Bronchial epithelial cell (primary cell): ENCODE data around the gene DNAJA1. TPM values are rescaled to one million over a fixed set of nuclear protein-coding genes. Genes with fewer than 3 reads are reported as not detected.
"Not testable (repeated sequence)": the region's sequence is repeated elsewhere in the genome, so short reads cannot be mapped to it uniquely, and the experiment has no call there.

Source experiments
- DNase-seq: peaks from one replicate; pipeline ENCODE4 v3.0.0-alpha.2; 2010; ENCODE audit warnings: low read depth
- FAIRE-seq: peaks from 2 replicates; lab custom pipeline; 2011; peaks lifted over from hg19 to GRCh38; lab: Jason Lieb, UNC
- H3K27me3 ChIP-seq: 2 replicates; pipeline ENCODE4 v1.5.1; 2011; ENCODE audit warnings: low read length; ENCODE audit not compliant: control insufficient read depth, insufficient read depth
- H3K36me3 ChIP-seq: 2 replicates; pipeline ENCODE4 v1.5.1; 2011; ENCODE audit warnings: low read length; ENCODE audit not compliant: control insufficient read depth, insufficient read depth
- H3K4me3 ChIP-seq: 2 replicates; pipeline ENCODE4 v1.5.1; 2011; ENCODE audit warnings: mild to moderate bottlenecking, low read depth, low read length, control low read depth
- CTCF ChIP-seq: IDR thresholded peaks from 2 replicates; pipeline ENCODE4 v1.5.1; 2011; ENCODE audit warnings: mild to moderate bottlenecking, moderate library complexity, low read length, control low read depth, inconsistent platforms; ENCODE audit not compliant: insufficient read depth, severe bottlenecking
- total RNA-seq: library from RNA; depleted of rRNA; stranded (reverse); fragments of >200 nt; gene quantifications from 2 replicates; pipeline ENCODE4 v1.2.1, GENCODE V29; 2014

Gene DNAJA1
- total RNA-seq, 1 donor from 2014 or later: 26.1 TPM

GRCh38 chr9:33080534-33080933, 55.5 kb downstream of the DNAJA1 start:
- H3K36me3 ChIP-seq: no peaks in the 10 kb centered on the region
- FAIRE-seq (no peak), DNase-seq (peak; percentile 98)
- no peak for TF ChIP-seq CTCF
- H3K4me3 ChIP-seq: peak overlapping the region; percentile 24
- H3K27me3 ChIP-seq: no peaks in the 10 kb centered on the region

- TF ChIP-seq CTCF: peak; percentile 55
- H3K4me3 ChIP-seq: peak overlapping the region; percentile 24
- DNase-seq (peak; percentile 87), FAIRE-seq (no peak)
- no peaks in the 10 kb centered on the region for H3K27me3 ChIP-seq
- H3K36me3 ChIP-seq: no peaks in the 10 kb centered on the region
Measured at GRCh38 chr9:33081128-33081851, 56.2 kb downstream of the DNAJA1 start.

DNA sequence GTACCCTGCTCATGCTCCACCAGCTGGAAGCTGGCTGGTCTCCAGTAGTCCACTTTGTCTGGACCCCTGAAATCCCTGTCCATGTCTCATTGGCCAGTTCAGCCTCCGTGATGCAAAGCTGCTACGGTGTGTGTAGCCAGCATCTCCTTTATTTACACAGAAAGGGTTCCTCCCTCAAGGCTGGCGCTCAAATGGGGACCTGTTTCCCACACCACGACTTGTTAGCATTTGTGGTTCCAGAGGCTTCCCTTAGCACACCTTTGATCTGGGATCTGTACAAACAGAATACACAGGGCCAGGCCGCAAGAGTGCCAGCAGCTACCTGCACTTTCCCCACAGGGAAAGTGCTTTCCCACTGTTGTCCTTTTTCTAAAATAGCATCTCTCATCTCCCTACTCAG, 57.1 kb downstream of the DNAJA1 start:
- no peak for FAIRE-seq
- Histone ChIP-seq H3K36me3 (no peaks in the 10 kb centered on the region), H3K4me3 (no peak overlapping the region), H3K27me3 (no peaks in the 10 kb centered on the region)
- no peak for DNase-seq
- no peak for TF ChIP-seq CTCF

DNA sequence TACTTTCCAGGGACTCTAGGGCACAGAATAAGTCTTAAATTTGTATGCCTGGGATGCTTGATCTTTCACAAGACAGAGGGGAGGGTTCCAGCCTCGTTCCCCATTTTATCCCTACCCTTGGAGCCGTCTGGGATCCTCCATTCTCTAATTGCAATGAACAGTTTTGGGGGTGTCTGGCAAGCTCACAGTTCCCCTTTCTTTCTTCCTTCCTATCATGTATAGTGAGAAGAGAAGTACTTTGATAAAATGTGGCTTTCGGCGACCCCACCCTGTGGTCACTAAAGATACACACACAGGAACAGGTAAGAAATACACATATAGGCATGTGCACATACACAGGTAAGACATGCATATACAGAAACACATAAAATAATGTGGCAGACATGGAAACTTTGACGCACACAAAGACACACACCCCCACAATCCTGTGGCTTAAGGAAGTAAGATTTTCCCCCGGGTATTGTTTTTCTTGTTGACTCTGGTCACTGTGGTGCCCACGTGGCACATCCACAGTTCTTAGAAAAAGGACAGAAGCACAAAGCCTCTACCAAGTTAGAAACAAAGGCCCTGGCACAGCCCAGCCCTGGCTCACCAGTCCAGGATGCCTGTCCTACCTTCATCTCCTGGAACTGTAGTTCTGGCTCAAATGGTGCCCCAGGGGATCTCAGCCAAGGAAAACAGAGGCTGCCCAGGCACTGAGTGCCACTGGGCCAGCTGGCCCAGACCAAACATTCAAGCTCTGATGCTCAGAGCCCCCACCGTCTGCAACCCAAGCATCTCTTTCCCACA, 57.7 kb downstream of the DNAJA1 start:
- Histone ChIP-seq H3K4me3 (no peak overlapping the region), H3K36me3 (no peaks in the 10 kb centered on the region), H3K27me3 (no peaks in the 10 kb centered on the region)
- no peak for TF ChIP-seq CTCF
- FAIRE-seq (no peak), DNase-seq (peak; percentile 47)

DNA sequence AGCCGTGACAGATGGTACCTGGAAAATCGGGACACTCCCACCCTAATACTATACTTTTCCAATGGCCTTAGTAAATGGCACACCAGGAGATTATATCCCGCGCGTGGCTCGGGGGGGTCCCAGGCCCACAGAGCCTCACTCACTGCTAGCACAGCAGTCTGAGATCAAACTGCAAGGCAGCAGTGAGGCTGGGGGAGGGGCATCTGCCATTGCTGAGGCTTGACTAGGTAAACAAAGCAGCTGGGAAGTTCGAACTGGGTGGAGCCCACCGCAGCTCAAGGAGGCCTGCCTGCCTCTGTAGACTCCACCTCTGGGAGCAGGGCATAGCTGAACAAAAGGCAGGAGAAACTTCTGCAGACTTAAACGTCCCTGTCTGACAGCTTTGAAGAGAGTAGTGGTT, 60.6 kb downstream of the DNAJA1 start:
- not testable (repeated sequence) for DNase-seq, FAIRE-seq, H3K4me3 ChIP-seq, H3K36me3 ChIP-seq, H3K27me3 ChIP-seq

Other genes with a start within 250 kb of the DNAJA1 start
- not detected in 2 replicates for gene TMEM215, start 241.7 kb upstream of the DNAJA1 start, total RNA-seq
- 66.6 and 67.5 TPM in 2 replicates for gene APTX, start 23.6 kb upstream of the DNAJA1 start, total RNA-seq
- 37.9 and 40.5 TPM in 2 replicates for gene SMU1, start 51.4 kb downstream of the DNAJA1 start, total RNA-seq
- 21.3 and 30.3 TPM in 2 replicates for gene B4GALT1, start 142.1 kb downstream of the DNAJA1 start, total RNA-seq
- gene SPINK4, start 214.9 kb downstream of the DNAJA1 start, total RNA-seq: not detected in 2 replicates
- 56.5 and 68.7 TPM in 2 replicates for gene BAG1, start 239.4 kb downstream of the DNAJA1 start, total RNA-seq
- gene CHMP5, start 239.8 kb downstream of the DNAJA1 start, total RNA-seq: 173 and 182 TPM in 2 replicates